ENCODE data around the gene RXRB.

DNA sequence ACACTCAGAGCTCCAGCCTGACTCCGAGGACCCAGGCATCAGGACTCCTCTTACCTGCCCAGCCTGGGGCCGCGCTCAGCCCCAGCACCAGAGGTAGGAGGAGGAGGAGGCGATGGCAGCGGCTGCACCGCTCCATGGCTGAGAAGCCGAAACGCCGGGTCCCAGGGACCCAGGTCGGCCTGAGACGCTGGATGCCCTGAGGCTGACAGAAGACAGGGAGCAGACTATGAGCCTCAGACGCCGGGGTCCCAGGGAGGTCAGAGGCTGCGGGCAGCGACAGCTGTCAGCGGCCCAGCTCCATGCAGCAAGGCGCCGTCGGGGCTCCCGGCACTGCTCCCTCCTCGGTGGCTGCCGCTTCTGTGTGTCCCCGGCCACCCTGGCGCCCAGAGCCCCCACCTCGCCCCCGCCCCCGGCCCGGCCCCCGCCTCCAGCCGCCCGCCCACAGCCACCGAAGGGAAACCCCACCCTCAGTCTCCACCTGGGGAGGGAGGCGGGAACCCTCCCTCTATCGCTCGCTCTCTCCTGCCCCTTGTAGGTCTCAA is 8.3 kb downstream of the RXRB start, which contains the start of gene COL11A2:
- TF ChIP-seq GATA3 (IDR thresholded peaks at IDR 0.05; ENCODE audit: low read depth, low read length) (no peak), GATA2 (IDR thresholded peaks at IDR 0.05; ENCODE audit: low read depth, low read length) (no peak)
